ENCODE measurements around the gene STRN4.
"Not testable (repeated sequence)": the region's sequence is repeated elsewhere in the genome, so short reads cannot be mapped to it uniquely, and the experiment has no call there.

STRN4 gene

DNA sequence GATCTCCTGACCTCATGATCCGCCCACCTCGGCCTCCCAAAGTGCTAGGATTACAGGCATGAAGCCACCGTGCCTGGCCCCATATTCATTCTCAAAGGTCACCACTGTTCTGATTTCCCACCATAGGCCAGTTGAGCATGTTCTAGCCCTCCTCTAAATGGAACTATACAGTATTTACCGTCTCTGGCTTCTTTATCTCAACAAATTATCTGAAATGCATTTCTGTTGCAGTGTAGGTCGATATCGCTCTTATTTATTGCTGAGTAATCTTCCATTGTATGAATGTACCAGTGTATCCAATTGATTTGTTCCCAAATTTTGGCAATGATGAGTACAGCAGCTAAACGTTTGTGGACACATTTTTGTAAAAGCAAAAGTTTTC is 26.8 kb upstream of the STRN4 start:
- no peak for DNase-seq (ENCODE audit: low spot score)

DNA sequence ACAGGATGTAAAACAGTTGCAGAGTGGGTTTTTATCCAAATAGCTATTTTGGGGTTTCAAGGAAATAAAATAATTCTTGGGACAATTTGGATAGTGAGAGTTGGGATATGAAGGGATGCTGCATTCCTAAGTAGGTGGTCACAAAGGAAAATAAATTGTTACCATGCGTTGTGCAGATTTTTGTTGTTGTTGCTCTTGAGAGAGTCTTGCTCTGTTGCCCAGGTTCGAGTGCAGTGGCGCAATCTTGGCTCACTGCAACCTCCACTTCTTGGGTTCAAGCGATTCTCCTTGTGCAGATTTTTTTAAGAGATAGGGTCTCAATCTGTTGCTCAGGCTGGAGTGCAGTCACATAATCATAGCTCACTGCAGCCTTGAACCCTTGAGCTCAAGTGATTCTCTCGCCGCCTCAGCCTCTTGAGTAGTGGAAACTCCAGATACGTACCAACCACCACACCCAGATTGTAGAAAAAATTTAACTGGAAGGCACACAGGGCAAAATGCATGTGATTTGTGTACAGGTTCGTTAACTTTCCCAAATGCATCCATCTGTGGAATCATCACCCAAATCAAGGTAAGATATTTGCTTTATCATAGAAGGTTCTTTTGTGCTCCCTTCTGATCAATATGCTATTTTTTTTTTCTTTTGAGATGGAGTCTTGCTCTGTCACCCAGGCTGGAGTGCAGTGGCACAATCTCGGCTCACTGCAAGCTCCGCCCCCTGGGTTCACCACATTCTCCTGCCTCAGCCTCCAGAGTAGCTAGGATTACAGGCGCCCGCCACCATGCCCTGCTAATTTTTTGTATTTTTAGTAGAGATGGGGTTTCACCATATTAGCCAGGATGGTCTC is 26.1 kb upstream of the STRN4 start:
- no peak for DNase-seq (ENCODE audit: low spot score)

DNA sequence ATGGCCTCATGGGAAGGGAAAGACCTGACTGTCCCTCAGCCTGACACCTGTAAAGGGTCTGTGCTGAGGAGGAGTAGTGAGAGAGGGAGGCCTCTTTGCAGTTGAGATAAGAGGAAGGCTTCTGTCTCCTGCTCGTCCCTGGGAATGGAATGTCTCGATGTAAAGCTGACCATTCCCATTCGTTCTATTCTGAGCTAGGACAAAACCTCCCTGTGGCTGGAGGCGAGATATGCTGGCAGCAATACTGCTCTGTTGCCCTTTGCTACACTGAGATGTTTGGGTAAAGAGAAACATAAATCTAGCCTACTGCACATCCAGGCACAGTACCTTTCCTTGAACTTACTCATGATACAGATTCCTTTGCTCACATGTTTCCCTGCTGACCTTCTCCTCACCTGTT is 22.5 kb upstream of the STRN4 start:
- DNase-seq (ENCODE audit: low spot score) = not testable (repeated sequence)

DNA sequence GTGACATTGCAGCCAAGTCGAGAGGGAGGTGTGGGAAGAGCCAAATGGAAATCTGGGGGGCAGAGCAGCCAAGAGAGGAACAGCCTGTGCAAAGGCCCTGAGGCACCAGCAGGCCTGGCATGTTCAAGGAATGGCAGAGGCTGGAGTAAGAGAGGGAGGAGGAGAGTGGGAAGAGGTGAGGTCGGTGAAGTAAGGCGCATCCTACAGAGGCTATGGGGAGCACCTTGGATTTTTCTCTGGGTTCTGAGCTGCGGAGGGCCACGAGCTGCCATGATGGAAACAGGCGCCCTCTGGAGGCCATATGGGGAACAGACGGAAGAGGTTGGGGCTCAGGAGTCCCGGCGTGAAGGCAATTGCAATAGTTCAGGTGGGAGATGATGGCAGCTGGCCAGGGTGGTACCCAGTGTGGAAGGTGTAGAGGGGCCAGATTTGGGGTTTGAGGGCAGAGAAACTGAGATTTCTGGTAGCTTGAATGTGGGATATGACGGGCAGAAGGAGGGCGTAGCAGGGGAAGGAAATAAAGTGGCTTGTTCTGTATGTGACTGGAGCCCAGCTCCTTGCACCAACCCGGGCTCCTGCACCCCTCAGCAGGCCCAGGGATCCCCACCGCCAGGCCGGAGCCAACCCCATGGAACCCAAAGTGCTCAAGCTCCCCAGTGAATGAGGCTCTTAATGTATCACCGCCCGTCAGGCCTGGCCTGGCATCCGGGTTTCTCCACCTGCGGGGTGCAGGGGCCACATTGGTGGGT is 20.5 kb upstream of the STRN4 start:
- peak; percentile 76 for DNase-seq (ENCODE audit: low spot score)

DNA sequence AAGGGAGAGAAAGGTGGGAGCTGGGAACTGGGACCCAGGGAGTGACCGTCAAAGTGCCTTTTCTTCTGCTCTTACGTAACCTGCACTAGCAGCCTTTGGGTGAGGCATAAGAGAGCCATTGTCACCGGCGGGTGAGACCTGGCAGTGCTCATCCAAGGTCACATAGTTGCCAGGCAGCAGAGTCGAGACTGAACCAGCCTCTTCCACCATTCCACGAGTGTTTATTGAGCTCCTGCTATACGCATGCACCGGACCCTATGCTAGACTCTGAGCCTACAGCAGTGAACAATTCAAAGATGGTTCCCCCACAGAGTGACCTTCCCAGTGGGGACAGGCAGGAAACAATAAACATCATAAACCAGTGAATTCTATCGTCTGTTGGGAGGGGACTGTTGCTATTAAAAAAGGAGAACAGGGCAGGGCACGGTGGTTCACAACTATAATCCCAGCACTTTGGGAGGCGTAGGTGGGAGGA is 18.6 kb upstream of the STRN4 start:
- DNase-seq (ENCODE audit: low spot score) = no peak

DNA sequence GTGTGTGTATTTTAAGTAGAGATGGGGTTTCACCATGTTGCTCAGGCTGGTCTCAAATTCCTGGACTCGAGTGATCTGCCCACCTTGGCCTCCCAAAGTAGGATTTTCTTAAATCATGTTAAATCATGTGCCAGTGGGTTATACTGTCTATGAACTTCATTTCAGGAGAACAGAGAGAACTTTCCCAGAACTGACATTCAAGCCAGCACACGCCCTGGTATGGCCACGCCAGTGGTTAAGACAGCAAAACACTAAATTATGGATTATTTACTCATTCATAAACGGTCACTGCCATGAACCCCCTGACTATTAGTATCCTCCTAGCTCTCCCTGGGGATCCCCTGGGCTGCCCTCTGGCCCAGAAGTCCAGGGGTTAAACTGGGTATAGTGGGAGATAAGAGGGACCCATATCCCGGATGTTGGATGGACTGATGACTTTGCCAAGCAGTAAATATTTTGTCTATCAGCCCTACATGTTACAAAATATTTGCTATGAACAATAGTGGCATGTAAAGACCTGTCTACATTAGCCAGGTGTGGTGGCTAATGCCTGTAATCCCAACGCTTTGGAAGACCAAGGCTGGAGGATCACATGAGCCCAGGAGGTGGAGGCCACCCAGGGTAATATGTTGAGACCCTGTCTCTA is 16.1 kb upstream of the STRN4 start:
- DNase-seq (ENCODE audit: low spot score) = no peak

DNA sequence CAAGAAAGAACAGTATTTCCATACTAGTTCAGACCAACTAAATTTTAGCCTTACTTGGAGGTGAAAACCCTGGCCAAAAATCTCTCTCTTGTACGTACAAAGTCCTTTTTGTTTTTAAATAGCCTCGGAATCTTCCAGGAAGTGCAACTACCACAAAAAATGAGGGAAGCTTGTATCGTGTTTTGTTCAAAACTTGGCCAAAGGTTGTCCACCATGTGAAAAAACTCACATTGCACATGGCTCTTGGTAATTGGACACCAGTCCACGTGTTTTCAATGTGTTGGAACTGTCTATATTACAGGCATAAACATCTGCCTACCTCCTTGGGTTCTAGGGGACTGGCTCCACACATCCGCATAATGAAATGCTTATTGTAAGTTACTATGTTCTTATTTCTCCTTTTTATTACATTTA is 15.2 kb upstream of the STRN4 start:
- no peak for DNase-seq (ENCODE audit: low spot score)

DNA sequence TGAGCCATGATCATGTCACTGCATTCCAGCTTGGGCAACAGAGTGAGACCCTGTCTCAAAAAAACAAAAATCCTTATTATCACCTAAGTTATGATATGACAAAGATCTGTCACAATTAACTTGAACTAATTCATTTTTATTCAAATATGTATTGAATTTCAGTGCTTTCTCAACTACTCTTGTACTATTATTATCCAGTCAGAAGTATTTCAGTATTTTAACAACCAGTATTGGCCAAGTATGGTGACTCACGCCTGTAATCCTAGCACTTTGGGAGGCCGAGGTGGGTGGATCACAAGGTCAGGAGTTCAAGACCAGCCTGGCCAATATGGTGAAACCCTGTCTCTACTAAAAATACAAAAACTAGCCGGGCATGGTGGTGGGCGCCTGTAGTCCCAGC is 14.6 kb upstream of the STRN4 start:
- not testable (repeated sequence) for DNase-seq (ENCODE audit: low spot score)

DNA sequence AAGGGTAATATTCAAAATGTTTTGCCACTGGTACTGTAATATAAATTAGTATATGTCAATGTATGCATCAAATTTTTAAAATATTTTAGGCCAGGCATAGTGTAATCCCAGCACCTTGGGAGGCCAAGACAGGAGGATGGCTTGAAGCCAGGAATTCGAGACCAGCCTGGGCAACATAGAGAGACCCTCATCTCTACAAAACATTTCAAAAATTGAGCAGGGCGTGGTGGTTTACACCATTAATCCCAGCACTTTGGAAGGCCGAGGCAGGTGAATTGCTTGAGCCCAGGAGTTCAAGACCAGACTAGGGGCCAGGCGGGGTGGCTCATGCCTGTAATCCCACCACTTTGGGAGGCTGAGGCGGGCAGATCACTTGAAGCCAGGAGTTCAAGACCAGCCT is 14.1 kb upstream of the STRN4 start:
- no peak for DNase-seq (ENCODE audit: low spot score)

DNA sequence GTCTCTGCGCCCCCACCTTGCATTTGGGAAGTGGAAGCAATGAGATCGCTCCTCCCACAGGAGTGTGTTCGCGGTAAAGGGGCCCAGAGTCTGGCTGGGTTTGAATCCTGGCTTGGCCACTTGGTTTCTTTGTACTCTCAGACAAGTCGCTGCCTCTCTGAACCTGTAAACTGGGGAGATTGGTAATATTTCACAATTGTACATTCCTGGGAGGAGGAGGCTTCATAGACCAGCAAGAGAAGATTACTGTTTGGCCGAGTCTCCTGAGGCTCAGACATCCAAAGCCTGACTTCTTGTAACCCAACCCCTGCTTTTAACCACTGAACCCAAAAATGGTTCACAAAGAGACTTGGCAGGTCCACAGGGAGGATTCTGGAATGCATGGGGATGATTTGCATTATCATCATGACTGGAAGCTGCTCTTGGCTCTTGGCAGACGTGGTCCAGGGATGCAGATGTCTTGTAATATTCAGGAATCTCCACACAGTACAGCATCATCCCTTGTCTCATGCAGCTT is 13.6 kb upstream of the STRN4 start:
- DNase-seq (ENCODE audit: low spot score) = no peak

DNA sequence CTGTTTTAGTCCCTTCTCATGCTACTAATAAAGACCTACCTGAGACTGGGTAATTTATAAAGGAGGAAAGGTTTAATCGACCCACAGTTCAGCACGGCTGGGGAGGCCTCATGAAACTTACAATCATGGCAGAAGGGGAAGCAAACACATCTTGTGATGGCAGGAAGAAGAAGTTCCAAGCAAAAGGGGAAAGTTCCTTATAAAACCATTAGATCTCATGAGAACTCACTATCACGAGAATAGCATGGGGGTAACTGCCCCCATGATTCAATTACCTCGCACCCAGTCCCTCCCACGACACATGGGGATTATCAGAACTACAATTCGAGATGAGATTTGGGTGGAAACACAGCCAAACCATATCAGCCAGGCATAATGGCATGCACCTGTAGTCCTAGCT is 13.0 kb upstream of the STRN4 start:
- no peak for DNase-seq (ENCODE audit: low spot score)

DNA sequence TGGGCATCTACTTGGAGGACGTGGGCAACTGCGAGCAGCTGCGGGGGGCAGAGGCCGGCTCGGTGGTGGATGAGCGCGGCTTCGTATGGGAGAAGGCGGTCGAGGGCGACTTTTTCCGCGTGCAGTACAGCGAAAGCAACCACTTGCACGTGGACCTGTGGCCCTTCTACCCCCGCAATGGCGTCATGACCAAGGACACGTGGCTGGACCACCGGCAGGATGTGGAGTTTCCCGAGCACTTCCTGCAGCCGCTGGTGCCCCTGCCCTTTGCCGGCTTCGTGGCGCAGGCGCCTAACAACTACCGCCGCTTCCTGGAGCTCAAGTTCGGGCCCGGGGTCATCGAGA is 10.3 kb upstream of the STRN4 start:
- DNase-seq (ENCODE audit: low spot score) = no peak

DNA sequence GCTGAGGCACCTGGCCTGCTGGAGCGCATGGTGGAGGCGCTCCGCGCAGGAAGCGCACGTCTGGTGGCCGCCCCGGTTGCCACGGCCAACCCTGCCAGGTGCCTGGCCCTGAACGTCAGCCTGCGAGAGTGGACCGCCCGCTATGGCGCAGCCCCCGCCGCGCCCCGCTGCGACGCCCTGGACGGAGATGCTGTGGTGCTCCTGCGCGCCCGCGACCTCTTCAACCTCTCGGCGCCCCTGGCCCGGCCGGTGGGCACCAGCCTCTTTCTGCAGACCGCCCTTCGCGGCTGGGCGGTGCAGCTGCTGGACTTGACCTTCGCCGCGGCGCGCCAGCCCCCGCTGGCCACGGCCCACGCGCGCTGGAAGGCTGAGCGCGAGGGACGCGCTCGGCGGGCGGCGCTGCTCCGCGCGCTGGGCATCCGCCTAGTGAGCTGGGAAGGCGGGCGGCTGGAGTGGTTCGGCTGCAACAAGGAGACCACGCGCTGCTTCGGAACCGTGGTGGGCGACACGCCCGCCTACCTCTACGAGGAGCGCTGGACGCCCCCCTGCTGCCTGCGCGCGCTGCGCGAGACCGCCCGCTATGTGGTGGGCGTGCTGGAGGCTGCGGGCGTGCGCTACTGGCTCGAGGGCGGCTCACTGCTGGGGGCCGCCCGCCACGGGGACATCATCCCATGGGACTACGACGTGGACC is 9.7 kb upstream of the STRN4 start:
- no peak for DNase-seq (ENCODE audit: low spot score)

DNA sequence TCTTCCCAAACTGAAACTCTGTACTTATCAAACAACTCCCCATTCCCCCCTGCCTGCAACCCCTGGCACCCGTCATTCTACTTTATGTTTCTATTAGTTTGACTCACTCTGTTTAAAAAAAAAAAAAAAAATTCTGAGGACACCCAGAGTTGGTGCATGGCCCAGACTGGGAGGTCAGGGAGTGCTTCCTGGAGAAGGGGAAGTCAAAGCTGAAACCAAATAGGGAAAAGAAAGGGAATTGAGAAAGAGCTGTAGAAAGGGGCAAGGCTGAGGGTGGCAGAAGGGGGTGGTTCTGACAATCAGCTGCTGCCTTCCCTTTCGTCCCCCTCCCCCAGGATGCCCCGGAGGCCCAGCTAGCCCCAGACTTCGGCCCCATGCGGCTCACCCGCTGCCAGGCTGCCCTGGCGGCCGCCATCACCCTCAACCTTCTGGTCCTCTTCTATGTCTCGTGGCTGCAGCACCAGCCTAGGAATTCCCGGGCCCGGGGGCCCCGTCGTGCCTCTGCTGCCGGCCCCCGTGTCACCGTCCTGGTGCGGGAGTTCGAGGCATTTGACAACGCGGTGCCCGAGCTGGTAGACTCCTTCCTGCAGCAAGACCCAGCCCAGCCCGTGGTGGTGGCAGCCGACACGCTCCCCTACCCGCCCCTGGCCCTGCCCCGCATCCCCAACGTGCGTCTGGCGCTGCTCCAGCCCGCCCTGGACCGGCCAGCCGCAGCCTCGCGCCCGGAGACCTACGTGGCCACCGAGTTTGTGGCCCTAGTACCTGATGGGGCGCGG is 9.0 kb upstream of the STRN4 start:
- DNase-seq (ENCODE audit: low spot score) = no peak

DNA sequence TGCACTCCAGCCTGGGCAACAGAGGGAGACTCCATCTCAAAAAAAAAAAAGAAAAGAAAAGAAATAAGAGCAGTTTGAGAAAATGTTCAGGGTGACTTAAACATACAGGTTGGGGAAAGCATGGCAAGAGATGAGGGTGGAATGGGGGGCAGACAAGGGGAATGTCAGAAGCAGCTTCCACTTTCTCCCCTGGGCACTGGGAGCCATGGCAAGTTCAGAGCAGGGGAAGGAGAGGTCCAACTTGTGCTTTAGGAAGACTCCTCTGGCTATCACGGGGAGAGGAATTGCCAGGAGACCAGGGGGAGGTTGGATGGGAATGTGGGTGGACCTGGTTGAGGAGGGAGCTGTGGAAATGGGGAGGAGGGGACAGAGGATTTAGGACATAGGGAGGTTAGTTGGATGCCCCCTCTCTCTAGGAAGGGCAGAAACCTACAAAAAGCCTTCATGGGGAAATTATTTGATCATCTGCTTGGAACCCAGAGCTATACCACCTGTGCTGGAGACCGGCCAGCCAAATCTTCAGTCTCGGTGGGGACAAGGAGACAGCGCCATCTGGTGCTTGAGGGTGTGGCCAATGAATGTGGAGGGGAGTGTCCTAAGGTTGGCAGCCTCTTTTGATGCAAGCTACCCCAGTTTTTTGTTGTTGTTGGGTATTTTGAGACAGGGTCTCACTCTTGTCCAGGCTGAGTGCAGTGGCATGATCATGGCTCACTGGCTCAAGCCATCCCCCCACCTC is 7.3 kb upstream of the STRN4 start:
- DNase-seq (ENCODE audit: low spot score) = peak; percentile 79

DNA sequence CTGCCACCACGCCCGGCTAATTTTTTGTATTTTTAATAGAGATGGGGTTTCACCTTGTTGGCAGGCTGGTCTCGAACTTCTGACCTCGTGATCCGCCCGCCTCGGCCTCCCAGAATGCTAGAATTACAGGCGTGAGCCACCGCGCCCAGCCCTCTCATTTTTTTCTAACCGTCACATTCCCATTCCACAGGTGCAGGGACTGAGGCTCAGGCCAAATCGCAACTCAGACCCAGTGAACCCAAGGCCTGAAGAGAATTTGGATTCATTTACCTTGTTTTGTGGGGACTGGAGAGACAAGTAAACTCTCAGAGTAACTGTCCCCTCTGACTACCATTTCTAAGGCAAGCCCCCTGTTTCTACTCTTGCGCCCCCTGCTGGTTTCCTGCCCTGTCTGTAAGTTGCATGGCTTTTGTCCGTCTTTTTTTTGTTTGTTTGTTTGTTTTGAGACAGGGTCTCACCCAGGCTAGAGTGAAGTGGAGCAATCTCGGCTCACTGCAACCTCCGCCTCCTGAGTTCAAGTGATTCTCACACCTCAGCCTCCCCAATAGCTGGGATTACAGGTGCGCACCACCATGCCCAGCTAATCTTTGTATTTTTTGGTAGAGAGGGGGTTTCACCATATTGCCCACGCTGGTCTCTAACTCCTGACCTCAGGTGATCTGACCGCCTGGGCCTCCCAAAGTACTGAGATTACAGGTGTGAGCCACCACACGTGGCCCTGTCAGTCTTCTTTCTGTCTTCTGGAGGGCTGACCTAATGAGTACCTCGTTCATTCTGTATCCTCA is 2.3 kb upstream of the STRN4 start:
- DNase-seq (ENCODE audit: low spot score) = peak; percentile 67

DNA sequence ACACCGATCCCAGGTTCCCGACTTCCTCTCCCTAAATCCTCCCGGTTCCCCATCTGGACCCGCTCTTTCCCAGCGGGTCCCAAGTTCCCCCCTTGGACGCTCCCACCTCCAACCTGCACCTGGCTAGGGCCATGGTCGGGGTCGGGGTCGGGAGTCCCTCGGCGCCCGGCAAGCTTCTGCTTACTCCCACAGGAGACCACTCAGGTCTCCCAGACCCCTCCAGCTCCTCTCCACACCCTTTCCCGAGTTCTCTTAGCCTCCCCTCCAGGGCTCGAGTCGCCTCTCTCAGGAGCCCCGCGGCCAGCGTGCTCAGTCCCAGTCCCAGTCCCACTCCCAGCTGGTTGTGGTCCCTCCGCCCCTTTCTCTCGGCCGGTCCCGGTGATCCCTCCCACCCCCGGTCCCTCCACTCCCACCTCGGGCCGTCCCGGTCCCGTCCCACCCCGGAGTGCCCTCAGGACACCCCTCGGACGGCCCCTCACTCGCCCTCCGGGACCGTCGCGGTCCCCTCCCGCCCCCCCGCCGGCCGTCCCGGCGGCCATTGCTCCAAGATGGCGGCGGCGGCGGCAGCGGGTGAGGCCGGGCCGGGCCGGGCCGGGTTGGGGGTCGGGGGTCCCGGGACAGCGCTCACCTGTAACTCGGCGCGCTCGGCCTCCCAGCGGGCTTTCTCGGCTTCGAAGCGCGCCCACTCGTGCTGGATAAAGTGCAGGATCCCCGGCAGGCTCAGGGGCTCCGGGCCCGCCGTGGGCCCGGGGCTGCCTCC is 549 bp downstream of the STRN4 start, which contains the start of gene FKRP:
FKRP (plus strand) TSS at position 537 of the 760 bp plus-strand sequence. CDS start 9,394 bp downstream, outside the sequence.
- peak; percentile 66 for DNase-seq (ENCODE audit: low spot score)

DNA sequence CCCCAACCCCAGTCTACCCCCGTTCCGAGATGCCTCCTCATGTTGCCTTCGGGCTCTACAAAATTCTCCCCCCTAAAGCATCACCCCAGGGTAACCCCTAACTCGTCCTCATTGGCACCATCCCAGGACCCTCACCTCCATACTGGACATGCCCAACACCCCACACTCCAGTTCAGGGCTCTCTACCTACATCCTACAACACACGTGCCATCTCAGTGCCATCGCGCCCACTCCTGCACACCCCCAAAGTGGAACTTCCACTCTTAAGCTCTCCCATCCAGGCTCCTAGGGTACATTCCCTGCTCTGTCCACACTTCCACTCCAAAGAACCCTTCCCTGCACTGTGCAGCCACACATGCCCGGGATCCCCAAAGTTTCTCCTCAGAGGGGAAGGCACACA is 1.2 kb downstream of the STRN4 start:
- DNase-seq (ENCODE audit: low spot score) = no peak

Measured in germinal center (tissue), 1 donor.